GM21786 (cell line): ENCODE measurements around the gene CCNA1.

Experiments
- ATAC-seq: cut with Tn5 transposase; IDR thresholded peaks from one replicate; pipeline ENCODE4 v1.9.1; 2021; ENCODE audit not compliant: unreplicated experiment

Gene CCNA1

DNA sequence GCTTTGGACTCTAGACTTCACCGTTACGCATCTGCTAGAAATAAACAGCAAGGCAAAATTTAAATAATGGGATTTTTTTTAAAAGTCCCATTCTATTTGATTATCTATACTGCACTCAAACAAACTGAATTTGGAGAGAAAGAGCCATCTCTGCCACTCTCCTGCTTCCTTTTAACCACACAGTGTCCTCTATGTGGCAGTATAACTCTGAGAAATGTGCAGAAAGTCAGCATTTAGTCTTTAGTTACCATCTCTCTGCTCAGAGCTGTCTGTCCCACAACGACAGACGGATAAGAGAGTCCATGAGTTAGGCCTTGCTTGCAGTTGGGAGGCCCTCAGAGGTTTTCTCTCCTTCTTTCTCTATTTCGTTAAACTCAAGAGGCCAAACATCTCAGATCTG is 21.2 kb downstream of the CCNA1 start:
- ATAC-seq, result no peak

DNA sequence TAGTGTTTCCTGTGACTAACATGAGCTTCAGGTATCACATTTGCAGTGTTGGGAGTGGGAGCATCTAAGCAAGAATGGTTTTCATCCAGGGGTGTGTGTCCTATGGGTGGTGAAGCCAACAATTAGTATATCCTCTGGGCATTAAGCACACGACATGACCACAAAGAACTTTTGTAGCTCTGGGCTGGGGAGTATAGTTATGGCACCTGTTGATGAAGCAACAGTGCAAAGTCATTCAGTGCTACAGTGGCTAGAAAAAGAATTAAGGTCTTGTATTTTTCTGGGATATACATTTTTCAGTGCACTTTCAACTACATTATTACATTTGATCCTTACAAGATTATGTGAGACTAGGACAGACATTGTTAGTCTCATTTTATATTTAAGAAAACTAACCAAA is 21.8 kb downstream of the CCNA1 start:
- no peak for ATAC-seq

DNA sequence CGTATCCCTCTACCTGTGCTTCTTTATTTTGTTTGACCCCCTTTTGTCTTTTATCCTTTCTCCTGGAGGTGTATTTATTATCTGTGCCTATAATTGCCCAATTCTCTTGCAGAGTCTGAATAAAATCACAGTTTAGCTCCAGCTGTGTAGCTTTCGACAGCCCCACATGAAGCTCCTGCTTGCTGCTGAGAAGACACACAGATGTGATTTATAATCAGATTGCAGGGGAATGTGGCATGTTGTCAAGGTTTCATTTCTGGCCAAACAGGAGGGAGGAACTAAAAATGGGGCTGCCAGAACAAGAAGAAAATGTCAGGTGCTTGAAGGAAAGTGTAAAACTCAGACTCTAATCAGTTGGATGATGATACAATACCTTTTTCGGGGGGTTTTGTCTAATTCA is 22.7 kb downstream of the CCNA1 start:
- no peak for ATAC-seq

DNA sequence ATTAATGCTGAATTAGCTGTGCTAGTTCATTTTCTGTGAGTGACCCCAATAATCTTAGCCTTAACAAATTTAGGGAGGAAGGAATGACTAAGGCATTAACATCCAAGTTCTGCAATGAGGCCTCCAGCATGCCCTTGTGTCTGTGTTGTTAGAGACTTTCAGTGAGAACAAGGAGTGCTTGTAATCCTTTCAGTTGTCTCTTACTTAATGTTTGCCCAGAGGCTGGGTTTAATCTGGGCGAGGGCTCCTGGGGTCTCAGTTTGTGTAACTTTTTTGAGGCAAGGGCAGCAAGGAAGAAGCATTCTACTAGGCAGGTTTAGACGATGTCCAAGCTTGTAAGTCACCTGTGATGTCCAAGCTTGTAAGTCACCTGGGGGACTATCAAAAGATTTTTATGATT is 24.3 kb downstream of the CCNA1 start:
- no peak for ATAC-seq

DNA sequence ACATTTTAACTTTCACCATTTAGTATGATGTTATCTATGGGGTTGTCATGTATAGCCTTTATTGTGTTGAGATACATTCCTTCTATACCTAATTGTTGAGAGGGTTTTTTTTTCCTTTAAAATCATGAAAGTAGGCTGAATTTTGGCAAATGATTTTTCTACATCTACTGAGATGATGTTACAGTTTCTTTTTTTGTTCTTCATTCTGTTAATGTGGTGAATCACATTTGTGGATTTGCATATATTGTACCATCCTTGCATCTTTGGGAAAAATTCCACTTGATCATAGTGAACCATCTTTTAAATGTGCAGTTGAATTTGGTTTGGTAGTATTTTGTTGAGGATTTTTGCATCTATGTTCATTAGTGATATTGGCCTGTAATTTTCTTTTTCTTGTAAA is 29.2 kb downstream of the CCNA1 start:
- ATAC-seq, result no peak

DNA sequence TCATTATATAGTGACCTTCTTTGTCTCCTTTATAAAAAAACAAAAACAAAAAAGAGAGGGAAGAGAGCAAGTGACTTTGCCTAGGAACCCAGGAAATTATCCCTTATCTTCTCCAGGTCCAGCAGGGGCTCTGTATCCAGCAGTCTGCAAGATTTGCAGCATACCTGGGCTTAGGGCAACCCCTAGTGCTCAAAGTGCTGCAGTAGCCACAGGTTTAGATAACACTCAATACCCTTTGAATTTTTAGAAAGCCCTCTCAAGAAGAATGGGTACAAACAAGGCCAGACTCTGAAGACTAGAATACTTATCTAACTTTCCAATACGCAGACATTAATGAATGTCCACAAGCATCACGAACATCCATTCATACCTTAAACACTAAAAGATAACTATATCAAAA is 43.2 kb downstream of the CCNA1 start:
- ATAC-seq, result no peak

DNA sequence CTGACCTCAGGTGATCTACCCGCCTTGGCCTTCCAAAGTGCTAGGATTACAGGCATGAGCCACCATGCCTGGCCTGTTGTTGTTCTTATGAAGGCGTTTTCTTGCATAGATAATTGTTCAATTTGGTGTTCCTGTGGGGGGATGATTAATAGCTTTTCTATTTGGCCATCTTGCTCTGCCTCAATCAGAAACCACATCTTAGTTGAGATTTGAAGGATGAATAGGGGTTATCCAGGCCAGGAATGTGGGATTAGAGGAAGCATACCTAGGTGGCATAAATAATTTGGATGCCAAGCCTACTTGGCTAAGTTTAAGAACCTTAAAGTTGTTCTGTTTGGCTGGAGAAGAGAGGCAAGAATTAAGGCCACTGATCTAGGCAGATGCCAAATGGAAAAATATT is 44.4 kb downstream of the CCNA1 start:
- no peak for ATAC-seq

DNA sequence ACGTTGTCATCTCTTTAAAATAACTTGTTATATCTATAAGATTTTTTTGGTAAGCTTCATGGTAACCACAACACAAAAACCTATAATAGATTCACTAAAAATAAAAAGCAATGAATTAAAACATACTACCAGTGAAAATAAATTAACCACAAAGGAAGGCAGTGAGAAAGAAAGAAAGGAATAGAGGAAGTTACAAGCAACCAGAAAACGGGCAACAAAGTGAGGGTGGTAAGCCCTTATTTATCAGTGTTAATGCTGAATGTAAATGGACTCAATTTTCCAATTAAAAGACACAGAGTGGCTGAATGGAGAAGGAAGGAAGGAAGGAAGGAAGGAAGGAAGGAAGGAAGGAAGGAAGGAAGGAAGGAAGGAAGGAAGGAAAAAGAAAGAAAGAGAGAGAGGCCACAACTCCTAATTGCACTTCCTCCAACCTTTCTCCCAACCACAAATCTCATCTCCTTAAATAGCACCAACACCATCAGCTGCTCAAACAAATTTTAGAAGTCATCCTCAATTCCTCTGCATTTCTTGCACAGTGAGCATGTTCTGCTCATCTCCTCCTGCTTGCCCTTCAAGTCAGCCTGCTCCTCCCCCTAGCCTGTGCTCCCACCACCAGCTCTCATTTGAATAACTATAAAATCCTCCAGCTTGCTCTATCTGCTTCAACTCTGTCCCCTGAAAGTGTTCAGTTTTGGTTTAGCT is 48.6 kb downstream of the CCNA1 start:
- ATAC-seq, result no peak

DNA sequence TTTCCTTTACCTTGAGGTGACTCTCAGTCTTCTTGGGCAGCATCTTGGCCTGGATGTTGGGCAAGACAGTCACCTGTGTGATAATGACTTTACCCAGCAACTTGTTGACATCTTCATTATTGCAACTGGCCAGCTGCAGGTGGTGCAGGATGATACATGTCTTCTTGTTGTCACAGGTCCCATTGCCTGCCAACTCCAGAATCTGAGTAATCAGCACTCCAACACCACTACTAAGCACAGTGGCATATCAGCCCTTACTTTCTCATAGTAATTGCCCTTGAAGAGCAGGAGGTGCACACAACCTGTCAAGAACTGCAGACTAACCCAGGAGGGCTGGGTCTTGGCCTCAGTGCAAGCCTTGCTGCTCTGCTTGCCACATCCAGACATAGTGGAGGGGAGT is 57.8 kb downstream of the CCNA1 start:
- no peak for ATAC-seq
